Measurements from ENCODE around the gene NDE1.

- TF ChIP-seq, protein P1, sequence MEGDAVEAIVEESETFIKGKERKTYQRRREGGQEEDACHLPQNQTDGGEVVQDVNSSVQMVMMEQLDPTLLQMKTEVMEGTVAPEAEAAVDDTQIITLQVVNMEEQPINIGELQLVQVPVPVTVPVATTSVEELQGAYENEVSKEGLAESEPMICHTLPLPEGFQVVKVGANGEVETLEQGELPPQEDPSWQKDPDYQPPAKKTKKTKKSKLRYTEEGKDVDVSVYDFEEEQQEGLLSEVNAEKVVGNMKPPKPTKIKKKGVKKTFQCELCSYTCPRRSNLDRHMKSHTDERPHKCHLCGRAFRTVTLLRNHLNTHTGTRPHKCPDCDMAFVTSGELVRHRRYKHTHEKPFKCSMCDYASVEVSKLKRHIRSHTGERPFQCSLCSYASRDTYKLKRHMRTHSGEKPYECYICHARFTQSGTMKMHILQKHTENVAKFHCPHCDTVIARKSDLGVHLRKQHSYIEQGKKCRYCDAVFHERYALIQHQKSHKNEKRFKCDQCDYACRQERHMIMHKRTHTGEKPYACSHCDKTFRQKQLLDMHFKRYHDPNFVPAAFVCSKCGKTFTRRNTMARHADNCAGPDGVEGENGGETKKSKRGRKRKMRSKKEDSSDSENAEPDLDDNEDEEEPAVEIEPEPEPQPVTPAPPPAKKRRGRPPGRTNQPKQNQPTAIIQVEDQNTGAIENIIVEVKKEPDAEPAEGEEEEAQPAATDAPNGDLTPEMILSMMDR (IDR thresholded peaks at IDR 0.05) = no peak
- no peak for TF ChIP-seq POLR2A (IDR thresholded peaks at IDR 0.05)
These were observed 10.9 kb upstream of the NDE1 start for GRCh38 chr16:15639061-15639568.
